ENCODE measurements around the gene TP53TG5. TPM values are rescaled to one million over a fixed set of nuclear protein-coding genes. Genes with fewer than 3 reads are reported as not detected.

Gene TP53TG5
- total RNA-seq, 8 experiments from 2014 or later = 0.81 to 1.8 (median 1.3) TPM

Other genes with a start within 250 kb of the TP53TG5 start
- 100 to 1,000 TPM in 1 of 8 experiments, 10 to 100 TPM in 1, not detected in 6; 46.2 to 312 TPM for gene PI3, start 203.4 kb downstream of the TP53TG5 start, total RNA-seq
- under 1 TPM in 1 of 8 experiments, not detected in 7; 0.05 TPM for gene SEMG1, start 171.3 kb downstream of the TP53TG5 start, total RNA-seq
- under 1 TPM in 4 of 8 experiments, not detected in 4; 0.05 to 0.20 (median 0.11) TPM for gene SEMG2, start 157.0 kb downstream of the TP53TG5 start, total RNA-seq
- gene SLPI, start 123.8 kb downstream of the TP53TG5 start, total RNA-seq = 1,000 to 10,000 TPM in 1 of 8 experiments, 10 to 100 TPM in 1, 1 to 10 TPM in 1, under 1 TPM in 1, not detected in 4; 0.57 to 2,950 (median 22.8) TPM
- gene RBPJL, start 71.5 kb downstream of the TP53TG5 start, total RNA-seq = under 1 TPM in 1 of 8 experiments, not detected in 7; 0.62 TPM
- under 1 TPM in 4 of 8 experiments, not detected in 4; 0.08 to 0.31 (median 0.20) TPM for gene MATN4, start 70.0 kb downstream of the TP53TG5 start, total RNA-seq
- 10 to 100 TPM in 4 of 8 experiments, 1 to 10 TPM in 4; 1.6 to 94.9 (median 13.3) TPM for gene SDC4, start 29.9 kb downstream of the TP53TG5 start, total RNA-seq
- 10 to 100 TPM; 17.3 to 49.8 (median 21.9) TPM for gene SYS1, start 15.2 kb downstream of the TP53TG5 start, total RNA-seq
- gene DBNDD2, start 30.0 kb upstream of the TP53TG5 start, total RNA-seq = 10 to 100 TPM in 5 of 8 experiments, 1 to 10 TPM in 3; 4.8 to 35.4 (median 11.8) TPM
- 100 to 1,000 TPM in 1 of 8 experiments, 10 to 100 TPM in 7; 29.9 to 134 (median 58.8) TPM for gene PIGT, start 37.8 kb upstream of the TP53TG5 start, total RNA-seq
- 10 to 100 TPM in 1 of 8 experiments, 1 to 10 TPM in 6, not detected in 1; 1.2 to 10.0 (median 2.6) TPM for gene WFDC2, start 91.4 kb upstream of the TP53TG5 start, total RNA-seq
- not detected for gene SPINT3, start 137.3 kb upstream of the TP53TG5 start, total RNA-seq
- gene WFDC6, start 161.2 kb upstream of the TP53TG5 start, total RNA-seq = not detected
- gene EPPIN, start 169.1 kb upstream of the TP53TG5 start, total RNA-seq = 1 to 10 TPM in 1 of 8 experiments, under 1 TPM in 5, not detected in 2; 0.27 to 1.1 (median 0.57) TPM
- gene WFDC8, start 201.0 kb upstream of the TP53TG5 start, total RNA-seq = not detected

Measured in motor neuron (in vitro differentiated cells).